PFSK-1 (cell line): ENCODE measurements around the gene ADGRF5.

ENCODE experiments used
- POLR2AphosphoS5 ChIP-seq: IDR thresholded peaks from 2 replicates; pipeline ENCODE4 v1.6.1; 2012; ENCODE audit warnings: low read depth, mild to moderate bottlenecking, control low read depth, low read length, moderate library complexity
- REST ChIP-seq, 2 experiments: IDR thresholded peaks; 2 replicates each; pipeline versions ENCODE4 v1.6.1 to v1.8.0; 2011 to 2012; ENCODE audit warnings: low read depth in 2 of 2, low read length in 2 of 2, control low read depth in 1 of 2, inconsistent platforms in 1 of 2, mild to moderate bottlenecking in 1 of 2, moderate library complexity in 1 of 2; ENCODE audit not compliant: insufficient read depth in 1 of 2
- SIN3A ChIP-seq: IDR thresholded peaks from 2 replicates; pipeline ENCODE4 v1.6.1; 2012; ENCODE audit warnings: mild to moderate bottlenecking, low read length, moderate library complexity, borderline replicate concordance; ENCODE audit not compliant: insufficient read depth
- TAF1 ChIP-seq: IDR thresholded peaks from 2 replicates; pipeline ENCODE4 v1.6.1; 2012; ENCODE audit warnings: low read length, control low read depth, borderline replicate concordance; ENCODE audit not compliant: insufficient read depth

- TF ChIP-seq REST (IDR thresholded peaks at IDR 0.05; ENCODE audit: insufficient read depth in 1 of 2, low read depth in 2 of 2, low read length in 2 of 2) (no peak), TAF1 (no peak), POLR2AphosphoS5 (no peak), SIN3A (no peak)
These were observed 13.9 kb upstream of the ADGRF5 start for GRCh38 chr6:46935687-46936086.
